Urinary bladder (tissue), 4 donors: ENCODE results near the gene C1orf116. TPM values are rescaled to one million over a fixed set of nuclear protein-coding genes. Genes with fewer than 3 reads are reported as not detected.
"Not testable (repeated sequence)": the region's sequence is repeated elsewhere in the genome, so short reads cannot be mapped to it uniquely, and the experiment has no call there.

Source experiments
- DNase-seq: peaks from one replicate; pipeline ENCODE4 v3.0.0-alpha.2; 2015; ENCODE audit errors: extremely low spot score
- H3K27ac ChIP-seq: one replicate; pipeline ENCODE4 v1.5.1; 2013; ENCODE audit warnings: low read depth, mild to moderate bottlenecking, moderate library complexity
- H3K36me3 ChIP-seq: one replicate; pipeline ENCODE4 v1.6.1; 2013; ENCODE audit warnings: mild to moderate bottlenecking, moderate library complexity; ENCODE audit not compliant: insufficient read depth
- H3K4me1 ChIP-seq: one replicate; pipeline ENCODE4 v1.6.1; 2013; ENCODE audit warnings: mild to moderate bottlenecking, moderate library complexity; ENCODE audit not compliant: insufficient read depth
- H3K4me3 ChIP-seq: one replicate; pipeline ENCODE4 v1.5.1; 2013; ENCODE audit warnings: low read depth, low read length
- WGBS: extraction: QIAGEN DNeasy Blood & Tissue Kit; methylation state at CpG from one replicate; pipeline ENCODE4 v1.1.7; 2013; 5-methylcytosine and 5-hydroxymethylcytosine counted together
- polyA plus RNA-seq: library from polyadenylated mRNA; stranded (reverse); fragments of 200-250 nt; gene quantifications from one replicate; pipeline ENCODE4 v1.2.3, GENCODE V29; 2013
- total RNA-seq: library from RNA; depleted of rRNA; stranded (reverse); fragments of >200 nt; gene quantifications from one replicate; pipeline ENCODE4 v1.2.3, GENCODE V29; 2014
- donor health status: healthy with polysubstance abuse.
- donor health status: healthy.

C1orf116 gene
- total and polyA plus RNA-seq, 2 donors, result 2.7 to 6.2 TPM

DNA sequence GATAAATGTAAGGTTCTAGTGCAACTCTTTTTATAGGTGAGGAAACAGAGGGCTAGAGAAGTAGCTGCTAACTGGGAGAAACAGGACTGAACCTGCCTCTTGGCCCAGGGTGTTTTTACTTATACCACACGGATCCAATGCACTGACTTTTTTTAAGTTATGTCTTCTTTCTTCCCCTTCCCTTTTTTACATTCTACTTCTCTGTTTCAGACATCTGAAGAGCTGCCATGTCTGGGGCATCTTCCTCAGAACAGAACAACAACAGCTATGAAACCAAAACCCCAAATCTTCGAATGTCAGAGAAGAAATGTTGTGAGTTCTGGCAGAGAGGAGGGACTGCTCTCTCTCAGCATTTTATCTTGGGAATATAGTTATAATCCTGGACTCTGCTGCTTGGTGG lies 21.9 kb upstream of the C1orf116 start:
- Histone ChIP-seq H3K36me3 (no peaks in the 10 kb centered on the region), H3K27ac (no peak overlapping the region), H3K4me3 (no peak overlapping the region), H3K4me1 (no peaks in the 10 kb centered on the region)
- no peak for DNase-seq
- WGBS, result 53% methylated on average over 2 of the region's 2 CpGs

DNA sequence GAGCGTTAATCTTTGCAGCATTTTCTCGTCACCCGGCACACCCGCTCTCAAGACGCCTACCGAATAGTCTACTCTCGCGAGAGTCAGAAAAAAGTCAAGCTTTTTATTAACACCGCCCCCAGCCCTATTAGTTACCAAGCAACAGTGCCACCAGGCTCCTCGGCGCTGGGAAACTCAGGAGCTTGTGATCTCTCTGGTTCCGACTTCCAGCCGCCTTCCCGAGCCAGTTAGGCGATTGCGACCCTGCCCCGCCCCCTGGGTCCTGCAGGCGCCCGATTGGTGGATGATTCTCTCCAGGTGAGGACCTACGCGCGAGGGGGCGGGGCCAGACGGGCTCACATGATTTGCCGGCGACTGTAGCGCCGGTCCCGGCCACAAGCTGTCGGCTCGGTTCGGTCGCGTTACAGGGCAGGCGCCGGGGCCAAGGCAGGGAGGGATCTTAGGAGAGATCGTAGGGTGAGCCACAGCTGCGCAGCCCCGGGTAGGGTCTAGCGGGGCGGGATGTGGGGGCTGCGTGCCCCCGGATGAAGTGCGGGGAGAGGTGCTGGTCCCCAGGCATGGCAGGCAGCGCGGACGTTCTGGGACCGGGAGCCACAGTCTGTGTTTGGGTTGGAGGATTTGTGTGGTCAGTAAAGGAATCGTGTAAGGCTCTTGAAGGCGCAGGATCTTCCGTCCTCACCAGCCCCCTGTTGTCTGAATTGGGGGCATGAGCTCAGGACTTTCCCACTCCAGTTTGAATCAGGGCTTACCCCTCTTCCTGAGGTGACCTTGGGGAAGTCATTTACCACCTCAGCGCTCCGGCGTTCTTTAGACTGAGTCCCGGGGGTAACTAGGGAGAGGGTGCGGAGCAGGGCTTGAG lies 20.6 kb upstream of the C1orf116 start, which contains the start of gene PFKFB2:
Gene PFKFB2, plus strand, starts transcription at position 365 of the 859 bp plus-strand sequence. CDS start 1,443 bp downstream, outside the sequence.
- H3K4me3 ChIP-seq, result peak within 1 kb of the TSS; percentile 51
- 3% methylated on average over 56 of the region's 56 CpGs for WGBS
- H3K27ac ChIP-seq, result peak within 1 kb of the TSS; percentile 88
- peaks cover 2% of the 10 kb centered on the region for H3K36me3 ChIP-seq
- H3K4me1 ChIP-seq, result no peaks in the 10 kb centered on the region
- peak; percentile 94 for DNase-seq

DNA sequence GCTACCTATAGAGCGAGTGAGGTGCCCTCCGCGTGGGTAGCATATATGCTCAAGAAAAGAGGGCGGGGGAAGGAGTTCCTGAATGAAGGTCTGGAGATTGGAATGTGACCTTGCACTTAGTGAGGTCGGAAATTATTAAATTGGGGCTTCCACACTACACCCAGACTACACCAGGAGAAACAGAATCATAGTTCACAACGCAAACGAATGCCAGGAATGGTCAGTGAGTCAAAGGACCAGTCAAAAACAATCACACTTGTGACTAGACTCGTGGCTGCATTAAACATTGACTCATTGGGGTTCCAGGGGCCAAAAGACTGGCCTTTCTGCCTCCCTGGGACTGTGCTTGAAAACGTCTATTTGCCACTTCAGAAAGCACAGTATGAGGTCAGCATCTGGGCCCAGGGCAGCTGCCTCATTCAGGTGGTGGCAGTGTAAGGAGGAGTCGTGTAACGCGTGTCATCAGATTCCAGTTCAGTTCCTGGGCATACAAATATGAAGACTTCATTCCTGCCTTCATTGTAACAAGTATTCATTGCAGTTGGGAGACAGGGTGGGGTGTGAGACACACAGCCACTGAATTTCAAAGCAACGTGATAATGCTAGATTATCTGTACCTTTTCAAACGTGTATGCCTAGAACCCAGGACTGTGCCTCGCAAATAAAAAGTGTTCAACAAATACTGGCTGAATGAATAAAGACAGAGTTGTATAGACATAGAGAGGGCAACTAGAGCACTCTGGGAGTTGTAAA lies 18.8 kb upstream of the C1orf116 start, which contains the start of gene YOD1:
Gene YOD1, minus strand, starts transcription at position 18 of the 753 bp plus-strand sequence. CDS start 178 bp downstream, outside the sequence.
- WGBS, result 52% methylated on average over 15 of the region's 15 CpGs
- no peak for DNase-seq
- Histone ChIP-seq H3K36me3 (peaks cover 2% of the 10 kb centered on the region), H3K4me1 (no peaks in the 10 kb centered on the region), H3K4me3 (peak within 1 kb of the TSS; percentile 69), H3K27ac (peak within 1 kb of the TSS; percentile 78)

DNA sequence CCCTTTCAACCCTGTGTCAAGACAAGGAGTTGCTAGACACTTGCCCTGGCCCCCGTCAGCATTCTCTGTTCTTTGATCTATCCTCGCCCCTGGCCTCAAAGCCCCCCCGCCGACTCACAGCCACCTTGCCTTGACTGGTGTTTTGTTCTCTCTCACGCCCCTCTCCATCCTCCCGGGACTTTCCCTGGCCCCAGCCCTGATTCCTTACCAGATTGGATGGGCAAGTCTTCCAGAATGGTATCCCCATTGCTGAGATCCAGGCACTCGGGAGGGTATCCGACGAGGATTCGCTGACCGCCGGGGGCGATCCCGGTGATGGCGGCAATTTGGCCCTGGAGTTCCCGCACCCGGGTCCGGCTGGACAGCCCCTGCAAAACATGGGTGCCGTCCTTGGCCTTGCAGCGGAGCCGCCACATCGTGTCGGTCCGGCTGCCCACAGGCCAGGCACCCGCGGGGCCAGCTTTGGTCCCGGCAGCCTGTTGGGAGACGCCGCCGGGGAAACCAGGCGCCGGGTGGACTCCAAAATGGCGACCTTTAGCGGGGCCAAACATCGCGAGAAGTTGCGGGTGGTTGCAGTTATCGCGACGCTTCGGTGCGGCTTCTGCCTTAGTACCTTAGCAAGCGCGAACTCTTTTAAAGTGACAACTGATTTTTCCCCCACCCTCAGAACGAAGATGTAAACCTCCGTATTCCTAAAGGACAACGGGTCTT lies 18.1 kb upstream of the C1orf116 start:
- Histone ChIP-seq H3K4me3 (peak overlapping the region; percentile 69), H3K4me1 (no peaks in the 10 kb centered on the region), H3K36me3 (peaks cover 2% of the 10 kb centered on the region), H3K27ac (peak overlapping the region; percentile 78)
- DNase-seq, result peak; percentile 91
- under 1% methylated on average over 47 of the region's 47 CpGs for WGBS

DNA sequence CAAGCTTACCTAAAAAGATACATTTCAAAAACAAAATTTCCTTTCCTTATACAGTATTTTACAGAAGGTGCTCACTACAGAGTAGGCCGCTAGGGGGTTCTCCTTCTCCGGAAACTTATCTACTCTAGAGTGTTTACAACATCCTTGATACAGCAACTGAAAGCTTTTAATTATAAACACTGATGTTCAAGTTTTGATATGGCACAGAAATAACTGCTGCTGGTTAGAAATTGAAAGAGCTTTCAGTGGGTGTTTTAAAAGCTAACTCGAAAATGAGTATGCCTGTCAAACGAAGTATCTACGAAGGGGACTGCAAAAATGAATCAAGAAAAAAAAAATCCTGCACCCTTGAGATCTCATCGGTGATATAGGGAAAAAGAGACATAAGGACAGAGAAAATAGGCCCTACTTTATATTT lies 17.4 kb upstream of the C1orf116 start:
- no peak for DNase-seq
- Histone ChIP-seq H3K36me3 (peaks cover 2% of the 10 kb centered on the region), H3K27ac (peak overlapping the region; percentile 78), H3K4me1 (no peaks in the 10 kb centered on the region), H3K4me3 (peak overlapping the region; percentile 69)
- WGBS, result under 1% methylated on average over 6 of the region's 6 CpGs

DNA sequence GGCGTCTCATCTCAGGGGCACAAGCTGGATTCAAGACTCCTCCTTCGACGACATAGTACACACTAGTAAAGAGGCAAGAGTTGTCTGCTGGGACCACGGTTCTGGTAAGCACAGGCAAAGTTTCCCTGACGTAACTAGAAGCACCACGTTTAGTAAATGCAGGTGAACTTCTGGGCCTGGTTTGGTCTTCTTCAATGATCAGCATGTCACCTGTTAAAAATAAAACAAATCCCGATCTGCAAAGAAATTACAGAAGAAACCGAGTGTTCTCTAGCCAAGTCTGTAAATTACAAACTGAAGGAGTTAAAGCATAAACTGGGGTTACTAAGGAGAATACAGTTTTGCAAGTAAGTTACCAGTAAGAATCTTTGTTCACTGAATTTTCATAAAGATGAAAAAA lies 17.0 kb upstream of the C1orf116 start:
- H3K4me1 ChIP-seq, result no peaks in the 10 kb centered on the region
- DNase-seq, result no peak
- H3K4me3 ChIP-seq, result peak overlapping the region; percentile 5
- WGBS, result 50% methylated on average over 8 of the region's 8 CpGs
- no peak overlapping the region for H3K27ac ChIP-seq
- H3K36me3 ChIP-seq, result peaks cover 2% of the 10 kb centered on the region

DNA sequence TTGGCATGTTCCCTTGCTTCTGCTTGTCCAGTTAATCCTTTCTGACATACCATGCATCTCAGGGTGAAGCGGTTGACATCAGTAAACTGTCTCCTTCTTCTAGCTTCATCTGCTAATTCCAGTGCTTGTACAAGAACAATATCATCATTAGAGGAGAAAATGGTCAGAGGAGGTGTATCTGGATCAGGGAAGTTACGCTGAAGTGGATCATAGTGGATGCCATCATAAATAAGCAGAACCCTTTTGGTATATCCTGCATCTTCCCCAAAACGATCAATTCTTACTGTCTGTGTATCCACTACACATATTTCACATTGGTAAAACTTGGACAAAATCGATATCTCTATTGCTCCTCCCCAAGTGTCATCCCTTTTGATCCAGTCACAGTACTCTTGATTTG lies 16.5 kb upstream of the C1orf116 start:
- no peak overlapping the region for H3K4me3 ChIP-seq
- DNase-seq, result no peak
- peaks cover 2% of the 10 kb centered on the region for H3K36me3 ChIP-seq
- H3K27ac ChIP-seq, result no peak overlapping the region
- H3K4me1 ChIP-seq, result no peaks in the 10 kb centered on the region
- 89% methylated on average over 4 of the region's 4 CpGs for WGBS

DNA sequence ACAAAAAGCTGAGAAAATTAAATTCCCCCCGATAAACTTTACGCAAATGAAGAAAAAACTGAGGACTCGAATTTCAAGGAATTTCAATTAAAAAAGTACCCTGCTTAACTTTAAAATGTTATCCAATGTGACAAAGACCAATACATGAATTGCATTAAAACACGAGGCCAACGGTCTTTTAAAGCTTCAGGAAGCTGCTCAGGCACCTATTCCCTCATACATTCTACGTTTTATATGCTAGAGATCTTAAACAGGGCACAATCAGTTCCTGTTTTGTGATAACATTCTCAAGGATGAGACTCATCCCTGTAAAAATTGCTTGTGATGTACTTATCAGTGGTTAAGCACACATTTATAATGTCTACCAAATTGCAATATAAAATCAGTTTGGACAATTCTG lies 15.5 kb upstream of the C1orf116 start:
- Histone ChIP-seq H3K36me3 (peaks cover 2% of the 10 kb centered on the region), H3K27ac (no peak overlapping the region), H3K4me3 (no peak overlapping the region), H3K4me1 (no peaks in the 10 kb centered on the region)
- WGBS, result 61% methylated on average over 6 of the region's 6 CpGs
- no peak for DNase-seq

DNA sequence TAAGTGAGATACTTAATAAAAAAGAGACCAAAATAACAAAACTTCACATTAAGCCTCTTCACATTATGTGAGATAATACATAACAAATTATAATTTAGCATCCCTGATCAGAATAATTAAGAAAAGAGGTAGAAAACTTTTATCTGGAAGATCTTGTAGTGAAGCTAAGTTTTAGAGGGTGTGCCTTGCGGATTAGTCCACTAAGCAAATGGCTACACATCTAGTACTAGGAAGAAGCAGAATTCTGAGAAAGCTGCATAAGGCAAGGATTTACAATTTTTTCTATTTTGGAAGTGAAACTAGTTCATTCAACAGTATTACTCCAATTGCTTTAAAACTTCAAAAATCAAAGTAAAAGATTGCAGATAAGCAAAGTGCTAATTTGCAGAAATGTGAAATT lies 14.9 kb upstream of the C1orf116 start:
- peaks cover 2% of the 10 kb centered on the region for H3K36me3 ChIP-seq
- DNase-seq, result no peak
- no peak overlapping the region for H3K4me3 ChIP-seq
- H3K27ac ChIP-seq, result no peak overlapping the region
- H3K4me1 ChIP-seq, result no peaks in the 10 kb centered on the region
- WGBS, result 89% methylated on average over 1 of the region's 1 CpG

DNA sequence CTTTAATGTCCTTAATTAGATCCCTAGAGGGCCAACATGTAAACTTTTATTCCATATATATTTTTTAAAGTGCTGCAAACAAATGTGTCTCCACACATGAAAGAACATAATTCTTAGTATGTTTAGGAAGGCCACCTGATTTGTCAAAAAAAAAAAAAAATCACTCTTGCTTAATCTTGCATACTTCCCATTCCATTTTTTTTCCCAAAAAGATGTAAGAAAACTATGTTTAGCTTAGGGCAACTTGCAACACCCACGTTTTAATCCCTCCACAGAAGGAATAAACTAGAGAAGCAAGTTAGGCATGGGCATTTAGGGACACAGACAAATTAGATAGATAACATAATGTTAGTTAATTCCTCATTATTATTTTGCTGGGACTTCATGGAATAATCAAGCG lies 12.9 kb upstream of the C1orf116 start:
- DNase-seq, result no peak
- WGBS, result 76% methylated on average over 2 of the region's 2 CpGs
- Histone ChIP-seq H3K4me3 (no peak overlapping the region), H3K4me1 (no peaks in the 10 kb centered on the region), H3K36me3 (peaks cover 2% of the 10 kb centered on the region), H3K27ac (no peak overlapping the region)

DNA sequence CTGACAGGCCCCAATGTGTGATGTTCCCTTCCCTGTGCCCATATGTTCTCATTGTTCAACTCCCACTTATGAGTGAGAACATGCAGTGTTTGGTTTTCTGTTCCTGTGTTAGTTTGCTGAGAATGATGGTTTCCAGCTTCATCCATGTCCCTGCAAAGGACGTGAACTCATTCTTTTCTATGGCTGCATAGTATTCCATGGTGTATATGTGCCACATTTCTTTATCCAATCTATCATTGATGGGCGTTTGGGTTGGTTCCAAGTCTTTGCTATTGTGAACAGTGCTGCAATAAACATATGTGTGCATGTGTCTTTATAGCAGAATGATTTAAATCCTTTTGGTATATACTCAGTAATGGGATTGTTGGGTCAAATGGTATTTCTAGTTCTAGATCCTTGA lies 8.8 kb upstream of the C1orf116 start:
- WGBS, result 95% methylated on average over 2 of the region's 2 CpGs

DNA sequence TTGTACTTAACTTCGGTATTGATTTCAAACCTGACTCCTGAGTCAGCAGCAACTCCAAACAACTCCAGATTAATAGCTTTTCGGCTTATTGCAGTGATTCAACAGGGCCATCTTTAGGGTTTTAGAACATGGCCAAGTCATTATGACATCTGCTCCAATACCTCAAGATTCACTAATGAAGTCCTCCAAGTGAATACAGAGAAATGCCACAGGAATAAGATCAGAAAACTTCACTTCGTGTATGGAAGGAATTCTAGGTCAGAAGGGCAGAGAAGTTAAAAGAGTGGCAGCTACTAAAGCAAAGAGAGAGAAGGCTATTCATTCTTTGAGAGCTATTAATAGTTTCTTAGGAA lies 7.6 kb upstream of the C1orf116 start:
- Histone ChIP-seq H3K27ac (no peak overlapping the region), H3K4me3 (no peak overlapping the region), H3K36me3 (no peaks in the 10 kb centered on the region), H3K4me1 (no peaks in the 10 kb centered on the region)
- no peak for DNase-seq
- WGBS, result 45% methylated on average over 3 of the region's 3 CpGs

More for the DNA sequence above, 8.8 kb upstream of the C1orf116 start:
- H3K4me3 ChIP-seq, DNase-seq, H3K27ac ChIP-seq, H3K4me1 ChIP-seq, H3K36me3 ChIP-seq: not testable (repeated sequence)

DNA sequence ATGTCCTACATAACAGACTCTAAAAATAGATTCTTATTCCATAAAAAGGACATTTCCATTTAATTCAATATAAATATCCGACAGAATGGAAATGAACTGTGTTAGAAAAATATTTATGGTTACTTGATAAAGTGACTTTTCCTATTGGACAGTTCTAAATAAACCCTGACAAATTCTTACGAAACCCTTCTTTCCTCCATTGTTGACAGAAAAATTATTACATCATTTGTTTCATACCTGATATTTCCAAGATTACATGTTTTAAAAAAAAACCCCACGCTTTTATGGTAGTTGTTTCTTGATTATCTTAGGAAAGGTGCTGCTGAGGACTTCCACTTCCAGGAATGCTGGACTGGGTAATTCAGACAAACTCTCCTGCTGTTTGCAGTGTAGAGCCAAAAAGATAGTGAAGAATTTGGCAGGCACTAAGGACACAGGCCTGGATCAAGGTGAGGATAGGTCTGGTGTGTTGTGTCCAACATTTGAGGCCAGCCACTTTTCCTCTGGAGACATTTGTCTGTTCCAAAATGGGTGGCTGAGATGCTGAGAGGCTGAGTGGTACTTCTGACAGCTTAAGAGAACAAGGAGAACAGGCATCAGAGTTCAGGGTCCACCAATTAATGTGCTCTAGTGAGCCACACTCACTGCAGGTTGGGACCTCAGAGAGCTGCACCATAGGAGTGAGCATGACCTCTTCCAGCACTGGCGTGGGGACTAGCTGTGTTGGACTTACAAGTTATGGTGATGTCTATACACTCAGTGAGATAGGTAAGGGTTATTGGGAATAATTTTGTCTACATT lies 7.0 kb upstream of the C1orf116 start:
- Histone ChIP-seq H3K4me1 (no peaks in the 10 kb centered on the region), H3K4me3 (no peak overlapping the region), H3K36me3 (no peaks in the 10 kb centered on the region), H3K27ac (no peak overlapping the region)
- no peak for DNase-seq
- 74% methylated on average over 4 of the region's 4 CpGs for WGBS
